AG10803 (cell line): Measurements from ENCODE around the gene TTC21A.

Source experiments
- DNase-seq: peaks from one replicate; pipeline ENCODE4 v3.0.0; 2010; ENCODE audit warnings: low read depth
- H3K4me3 ChIP-seq: 2 replicates; pipeline ENCODE4 v1.5.1; 2011; ENCODE audit warnings: mild to moderate bottlenecking, low read length, control low read depth
- TF ChIP-seq, protein P1 (sequence below): conservative IDR thresholded peaks from 2 replicates; pipeline ENCODE4 v1.5.1; 2011; ENCODE audit warnings: mild to moderate bottlenecking, low read length, control low read depth, inconsistent platforms

The TTC21A gene

DNA sequence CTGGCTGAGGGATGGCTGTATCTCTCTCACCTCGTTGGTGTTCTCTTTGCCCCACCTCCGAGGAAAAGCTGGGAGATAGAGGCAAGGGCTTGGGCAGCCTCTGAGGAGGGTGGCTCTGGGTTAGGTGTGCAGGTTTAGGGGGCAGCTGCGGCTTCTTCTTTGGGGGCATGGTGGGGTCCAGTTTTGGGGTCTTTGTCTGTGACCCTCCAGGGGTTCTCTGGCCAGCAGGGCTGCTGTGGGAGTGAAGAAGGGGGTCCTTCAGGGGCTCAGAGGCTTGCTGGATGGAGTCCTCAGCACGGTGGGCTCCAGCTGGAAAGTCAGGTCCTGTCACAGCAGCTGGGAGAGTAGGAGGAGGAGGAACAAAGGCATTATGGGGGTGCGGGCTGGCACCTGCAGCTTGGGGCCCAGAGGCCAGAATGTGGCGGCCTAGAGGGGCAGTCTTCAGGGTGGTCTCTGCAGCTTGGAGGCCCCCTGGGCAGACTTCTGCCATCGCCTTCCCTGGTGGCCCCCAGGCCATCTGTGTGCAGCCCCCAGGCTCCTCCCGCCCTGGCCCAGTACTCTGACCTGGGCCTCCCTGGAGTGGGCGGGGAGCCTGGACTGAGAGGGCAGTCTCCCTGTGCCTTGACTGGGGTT lies 78.0 kb downstream of the TTC21A start:
- H3K4me3 ChIP-seq: no peak overlapping the region
- DNase-seq: no peak
- TF ChIP-seq, protein P1, sequence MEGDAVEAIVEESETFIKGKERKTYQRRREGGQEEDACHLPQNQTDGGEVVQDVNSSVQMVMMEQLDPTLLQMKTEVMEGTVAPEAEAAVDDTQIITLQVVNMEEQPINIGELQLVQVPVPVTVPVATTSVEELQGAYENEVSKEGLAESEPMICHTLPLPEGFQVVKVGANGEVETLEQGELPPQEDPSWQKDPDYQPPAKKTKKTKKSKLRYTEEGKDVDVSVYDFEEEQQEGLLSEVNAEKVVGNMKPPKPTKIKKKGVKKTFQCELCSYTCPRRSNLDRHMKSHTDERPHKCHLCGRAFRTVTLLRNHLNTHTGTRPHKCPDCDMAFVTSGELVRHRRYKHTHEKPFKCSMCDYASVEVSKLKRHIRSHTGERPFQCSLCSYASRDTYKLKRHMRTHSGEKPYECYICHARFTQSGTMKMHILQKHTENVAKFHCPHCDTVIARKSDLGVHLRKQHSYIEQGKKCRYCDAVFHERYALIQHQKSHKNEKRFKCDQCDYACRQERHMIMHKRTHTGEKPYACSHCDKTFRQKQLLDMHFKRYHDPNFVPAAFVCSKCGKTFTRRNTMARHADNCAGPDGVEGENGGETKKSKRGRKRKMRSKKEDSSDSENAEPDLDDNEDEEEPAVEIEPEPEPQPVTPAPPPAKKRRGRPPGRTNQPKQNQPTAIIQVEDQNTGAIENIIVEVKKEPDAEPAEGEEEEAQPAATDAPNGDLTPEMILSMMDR: no peak

DNA sequence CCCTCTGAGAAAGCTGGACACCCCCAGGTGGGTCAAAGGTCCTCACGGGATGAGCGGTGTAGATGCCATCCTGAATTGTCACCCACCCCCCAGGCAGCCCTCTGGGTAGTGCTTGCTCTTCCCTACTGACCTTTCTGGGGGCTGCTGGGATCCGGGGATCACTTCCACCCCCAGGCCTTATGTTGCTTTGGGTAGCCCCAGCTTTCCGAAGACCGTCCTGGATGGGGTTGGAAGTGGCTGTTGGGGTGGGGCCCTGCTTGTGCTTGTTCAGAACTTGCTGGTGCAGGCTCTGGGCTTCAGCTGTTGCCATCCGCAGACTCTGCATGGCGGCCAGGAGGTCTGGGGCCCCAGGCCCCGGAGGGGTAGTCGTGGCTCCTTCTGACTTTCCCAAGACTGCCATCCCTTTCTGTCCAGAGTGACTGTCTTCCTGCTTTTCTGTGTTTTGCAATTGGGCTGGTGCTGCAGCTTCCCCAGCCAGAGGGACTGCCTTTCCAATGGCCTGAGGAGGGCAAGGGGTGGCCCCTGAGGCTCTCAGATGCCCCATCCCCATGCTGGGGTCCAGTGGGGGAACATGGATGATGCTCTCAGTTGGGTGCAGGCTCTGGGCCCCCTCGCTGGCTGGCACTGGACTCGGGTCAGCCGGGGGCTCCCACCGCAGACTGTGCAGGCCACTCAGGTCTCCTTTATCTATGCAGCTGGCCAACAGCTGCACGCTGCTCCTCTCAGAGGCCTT lies 78.6 kb downstream of the TTC21A start:
- no peak overlapping the region for H3K4me3 ChIP-seq
- DNase-seq: no peak
- TF ChIP-seq, protein P1: no peak

DNA sequence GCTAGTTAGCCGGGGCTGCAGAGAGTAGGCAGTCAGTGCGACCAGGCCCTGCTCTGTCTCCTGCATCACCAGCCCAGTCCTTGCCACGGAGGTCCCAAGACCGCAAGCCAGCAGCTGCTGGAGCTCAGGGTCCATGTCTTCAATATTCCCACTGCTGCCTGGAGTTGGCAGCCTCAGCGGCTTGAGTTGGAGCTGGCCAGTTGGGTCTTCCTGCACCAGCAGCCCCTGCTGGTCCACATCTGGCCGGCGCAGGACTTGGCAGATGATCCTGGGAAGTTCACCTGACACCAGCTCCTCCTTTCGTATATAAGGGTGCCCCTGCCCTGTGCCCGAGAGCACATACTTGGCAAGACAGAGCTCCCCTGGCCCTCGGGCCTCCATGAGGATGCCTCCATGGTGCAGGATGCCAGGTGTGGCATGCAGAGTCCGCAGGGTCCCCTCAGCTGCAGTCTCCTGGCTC lies 79.2 kb downstream of the TTC21A start:
- no peak overlapping the region for H3K4me3 ChIP-seq
- no peak for DNase-seq
- TF ChIP-seq, protein P1: no peak

DNA sequence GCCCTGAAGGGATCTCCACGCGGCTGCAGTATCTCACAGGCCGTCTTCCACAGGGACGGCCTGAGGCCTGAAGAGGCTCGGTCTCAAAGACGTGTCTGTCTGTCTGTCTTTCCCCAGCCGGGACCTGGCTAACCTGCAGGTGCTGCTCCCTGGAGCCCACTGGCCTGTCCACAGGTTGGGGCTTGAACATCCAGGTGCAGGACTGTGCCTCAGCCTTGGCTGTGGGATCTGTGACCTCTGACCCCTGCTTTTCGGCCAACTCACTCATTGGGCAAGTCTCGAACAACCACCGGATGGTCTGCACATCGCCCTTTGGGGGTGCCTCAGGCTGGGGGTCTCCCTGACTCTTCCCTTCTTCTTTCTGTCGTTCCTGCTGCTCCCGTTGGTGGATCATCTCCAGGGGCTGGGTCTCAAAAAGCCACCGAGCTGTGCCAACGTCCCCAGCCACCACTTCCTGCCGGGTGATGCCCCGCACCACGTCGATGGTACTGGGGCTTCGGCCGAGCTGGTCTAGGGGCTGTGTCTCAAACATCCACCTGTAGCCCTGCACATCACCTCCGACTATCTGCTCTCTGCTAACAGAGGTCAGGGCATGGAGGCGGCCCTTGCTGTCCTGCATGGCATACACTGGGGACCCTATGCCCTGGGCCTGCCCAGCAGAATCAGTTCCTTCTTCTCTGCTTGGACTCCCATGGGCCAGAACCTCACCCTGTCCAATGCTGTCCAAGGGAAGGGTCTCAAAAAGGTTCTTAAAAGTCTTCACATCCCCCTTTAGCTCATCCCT lies 80.1 kb downstream of the TTC21A start:
- no peak overlapping the region for H3K4me3 ChIP-seq
- TF ChIP-seq, protein P1: no peak
- no peak for DNase-seq
